GM19463 (cell line): Measurements from ENCODE around the gene MAZ.
"Not testable (repeated sequence)": the region's sequence is repeated elsewhere in the genome, so short reads cannot be mapped to it uniquely, and the experiment has no call there.

Source experiments
- ATAC-seq: cut with Tn5 transposase; IDR thresholded peaks from one replicate; pipeline ENCODE4 v1.9.1; 2021; ENCODE audit warnings: mild to moderate bottlenecking, moderate library complexity; ENCODE audit not compliant: unreplicated experiment

Gene MAZ

DNA sequence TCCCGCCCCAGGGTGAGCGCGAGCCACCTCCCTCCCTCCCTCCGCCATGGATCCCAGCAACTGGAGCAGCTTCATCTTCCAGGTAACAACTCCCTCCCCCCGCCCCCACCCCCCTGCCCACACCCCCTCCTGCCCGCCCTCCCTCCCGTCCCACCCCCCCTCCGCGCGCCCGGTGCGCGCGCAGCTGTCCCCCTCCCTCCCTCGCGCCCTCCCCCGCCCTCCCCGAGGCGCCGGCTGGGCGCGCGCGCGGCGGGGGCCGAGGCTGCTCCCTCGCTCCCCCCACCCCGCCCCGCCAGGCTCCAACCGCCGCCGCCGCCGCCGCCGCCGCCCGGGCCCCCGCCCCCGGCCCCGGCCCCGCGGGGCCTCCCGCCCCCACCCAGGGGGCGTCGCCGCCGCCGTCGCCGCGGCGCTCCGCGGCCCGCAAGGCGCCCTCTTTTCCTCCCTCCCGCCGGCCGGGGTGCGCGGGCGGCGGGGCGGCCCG, at the start of gene MAZ:
TSS of gene MAZ (plus strand) at position 431 of the 481 bp plus-strand sequence. CDS start 173 bp downstream, outside the sequence.
- ATAC-seq, result no peak

DNA sequence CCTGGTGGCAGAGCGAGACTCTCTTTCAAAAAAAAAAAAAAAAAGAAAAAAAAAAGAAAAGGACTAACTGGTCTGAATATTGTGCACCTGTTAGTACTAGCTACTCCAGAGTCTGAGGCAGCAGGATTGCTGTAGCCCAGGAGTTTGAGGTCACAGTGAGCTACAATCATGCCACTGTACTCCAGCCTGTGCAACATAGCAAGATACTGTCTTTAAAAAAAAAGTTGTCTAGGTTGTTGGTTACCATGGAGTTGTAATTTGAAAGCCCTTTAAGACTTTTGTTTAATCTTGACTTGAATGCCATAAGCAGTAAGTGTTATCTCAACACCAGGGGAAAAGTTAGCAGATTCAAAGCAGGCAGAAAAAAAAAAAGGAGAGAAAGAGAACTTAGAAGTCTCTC, 49.7 kb upstream of the MAZ start:
- no peak for ATAC-seq

DNA sequence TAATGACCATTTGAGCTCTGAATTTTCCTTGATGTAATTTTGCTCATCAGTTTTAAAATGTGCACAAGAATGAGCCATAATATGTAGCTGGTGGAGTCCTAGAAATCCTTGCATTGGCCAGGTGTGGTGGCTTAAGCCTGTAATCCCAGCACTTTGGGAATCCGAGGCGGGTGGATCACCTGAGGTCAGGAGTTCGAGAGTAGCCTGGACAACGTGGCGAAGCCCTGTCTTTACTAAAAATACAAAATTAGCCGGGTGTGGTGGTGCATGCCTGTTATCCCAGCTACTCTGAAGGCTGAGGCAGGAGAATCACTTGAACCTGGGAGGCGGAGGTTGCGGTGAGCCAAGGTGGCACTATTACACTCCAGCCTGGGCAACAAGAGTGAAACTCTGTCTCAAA, 49.2 kb upstream of the MAZ start:
- not testable (repeated sequence) for ATAC-seq

DNA sequence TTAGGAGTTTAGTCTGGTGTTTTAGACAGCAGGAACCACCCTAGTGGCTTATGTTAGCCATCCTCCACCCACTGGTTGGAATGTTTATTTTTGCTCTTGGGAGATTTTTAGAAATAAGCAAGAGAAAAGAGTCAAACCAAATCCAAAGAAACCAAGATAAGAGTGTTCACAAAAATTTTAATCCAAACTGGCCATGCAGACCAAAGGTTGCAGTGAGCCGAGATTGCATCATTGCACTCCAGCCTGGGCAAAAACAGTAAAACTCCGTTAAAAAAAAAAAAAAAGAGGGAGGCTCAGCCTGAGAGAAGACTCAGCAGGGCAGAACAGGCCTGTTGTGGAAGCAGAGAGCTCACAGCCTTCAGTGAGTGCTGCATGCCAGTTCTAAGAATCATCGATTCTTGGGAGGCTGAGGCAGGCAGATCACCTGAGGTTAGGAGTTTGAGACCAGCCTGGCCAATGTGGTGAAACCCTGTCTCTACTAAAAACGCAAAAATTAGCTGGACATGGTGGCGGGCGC, 48.3 kb upstream of the MAZ start:
- no peak for ATAC-seq

- no peak for ATAC-seq
These were observed 45.6 kb upstream of the MAZ start for GRCh38 chr16:29760567-29761279.

DNA sequence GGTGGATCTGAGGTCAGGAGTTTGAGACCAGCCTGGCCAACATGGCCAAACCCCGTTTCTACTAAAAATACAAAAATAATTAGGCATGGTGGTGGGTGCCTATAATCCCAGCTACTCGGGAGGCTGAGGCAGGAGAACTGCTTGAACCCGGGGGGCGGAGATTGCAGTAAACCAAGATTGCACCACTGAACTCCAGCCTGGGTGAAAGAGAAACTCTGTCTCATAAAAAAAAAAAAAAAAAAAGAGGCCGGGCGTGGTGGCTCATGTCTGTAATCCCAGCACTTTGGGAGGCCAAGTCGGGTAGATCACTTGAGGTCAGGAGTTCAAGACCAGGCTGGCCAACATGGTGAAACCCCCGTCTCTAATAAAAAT, 45.1 kb upstream of the MAZ start:
- not testable (repeated sequence) for ATAC-seq

DNA sequence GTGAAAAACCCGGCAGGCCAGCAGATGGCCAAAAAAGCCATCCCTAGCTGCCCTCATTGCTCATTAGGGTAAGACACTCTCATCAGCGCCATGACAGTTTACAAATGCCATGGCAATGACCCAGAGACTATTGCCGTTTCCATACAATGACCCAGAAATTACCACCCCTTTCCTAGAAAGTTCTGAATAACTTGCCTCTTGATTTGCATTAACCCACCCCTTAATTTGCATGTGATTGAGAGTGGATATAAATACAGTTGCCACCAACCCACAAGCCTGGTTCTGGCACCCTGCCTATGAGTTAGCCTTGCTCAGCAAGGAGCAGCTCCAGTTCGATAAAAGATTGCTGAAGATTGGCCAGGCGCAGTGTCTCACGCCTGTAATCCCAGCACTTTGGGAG, 44.4 kb upstream of the MAZ start:
- ATAC-seq, result no peak

GRCh38 chr16:29763326-29763725, 43.0 kb upstream of the MAZ start:
- no peak for ATAC-seq

GRCh38 chr16:29765167-29766032, 40.9 kb upstream of the MAZ start:
- ATAC-seq, result no peak

- no peak for ATAC-seq
These were observed 39.8 kb upstream of the MAZ start for GRCh38 chr16:29766571-29766970.

GRCh38 chr16:29767062-29767461, 39.3 kb upstream of the MAZ start:
- ATAC-seq, result no peak

GRCh38 chr16:29769507-29769906, 36.8 kb upstream of the MAZ start:
- no peak for ATAC-seq

- ATAC-seq, result no peak
These were observed 35.9 kb upstream of the MAZ start for GRCh38 chr16:29770250-29770929.

DNA sequence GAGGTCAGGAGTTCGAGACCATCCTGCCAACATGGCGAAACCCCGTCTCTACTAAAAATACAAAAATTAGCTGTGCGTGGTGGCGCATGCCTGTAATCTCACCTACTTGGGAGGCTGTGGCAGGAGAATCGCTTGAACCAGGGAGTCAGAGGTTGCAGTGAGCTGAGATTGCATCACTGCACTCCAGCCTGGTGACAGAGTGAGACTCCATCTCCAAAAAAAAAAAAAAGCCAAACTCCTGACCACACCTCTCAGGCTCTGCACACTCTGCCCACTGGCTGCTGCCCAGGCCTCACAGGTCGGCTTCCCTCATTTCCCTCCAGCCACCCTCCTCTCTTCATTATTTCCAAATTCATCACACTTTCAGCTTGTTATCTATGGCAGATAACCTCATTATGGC, 34.0 kb upstream of the MAZ start:
- ATAC-seq, result not testable (repeated sequence)

GRCh38 chr16:29774730-29775129, 31.6 kb upstream of the MAZ start:
- ATAC-seq, result no peak

GRCh38 chr16:29775742-29776408, 30.5 kb upstream of the MAZ start:
- no peak for ATAC-seq

DNA sequence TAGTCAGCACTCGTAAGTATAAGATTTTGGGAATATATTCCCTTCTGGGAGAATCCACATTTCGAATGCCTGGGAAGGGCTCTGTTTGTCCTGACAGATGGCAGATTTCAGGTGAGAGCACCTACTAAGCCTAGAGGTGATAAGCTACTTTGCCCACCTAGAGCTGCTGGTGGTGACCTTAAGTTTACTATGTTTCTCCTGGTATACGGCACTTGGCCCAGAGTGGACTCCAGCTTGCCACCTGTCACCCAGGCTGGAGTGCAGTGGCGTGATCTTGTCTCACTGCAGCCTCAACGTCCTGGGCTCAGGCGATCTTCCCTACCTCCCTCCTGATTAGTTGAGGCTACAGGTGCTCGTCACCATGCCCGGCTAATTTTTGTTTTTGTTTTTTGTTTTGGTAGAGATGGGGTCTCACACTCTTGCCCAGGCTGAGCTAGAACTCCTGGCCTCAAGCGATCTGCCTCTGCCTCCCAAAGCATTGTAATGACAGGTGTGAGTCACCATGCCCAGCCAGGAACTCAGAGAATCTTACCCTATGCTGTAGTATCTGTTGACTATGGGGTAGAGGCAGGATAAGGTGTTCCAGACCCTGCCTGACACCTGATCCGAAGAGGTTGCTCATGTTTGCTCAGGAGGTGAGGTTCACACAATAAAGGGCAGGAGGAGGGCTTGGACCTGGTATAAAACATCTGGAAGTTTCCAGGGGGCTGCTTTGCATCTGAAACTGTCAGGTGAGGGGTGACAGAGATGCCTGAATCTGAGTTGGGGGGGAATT, 28.6 kb upstream of the MAZ start, which contains the start of gene ZG16:
TSS of gene ZG16 (plus strand) at position 681 of the 775 bp plus-strand sequence. CDS start 1,011 bp downstream, outside the sequence.
- ATAC-seq, result no peak

- no peak for ATAC-seq
These were observed 26.9 kb upstream of the MAZ start for GRCh38 chr16:29779474-29779873.

GRCh38 chr16:29783094-29783953, 23.0 kb upstream of the MAZ start:
- ATAC-seq, result not testable (repeated sequence)
